DMS114 treated with DMSO at 0.1 percent for 48 hours (cell line): Measurements from ENCODE around the gene WIPF3.

Experiments used
- DNase-seq: peaks from one replicate; lab custom pipeline; 2025; ENCODE audit not compliant: unreplicated experiment; lab: John Stamatoyannopoulos, UW

The WIPF3 gene

DNA sequence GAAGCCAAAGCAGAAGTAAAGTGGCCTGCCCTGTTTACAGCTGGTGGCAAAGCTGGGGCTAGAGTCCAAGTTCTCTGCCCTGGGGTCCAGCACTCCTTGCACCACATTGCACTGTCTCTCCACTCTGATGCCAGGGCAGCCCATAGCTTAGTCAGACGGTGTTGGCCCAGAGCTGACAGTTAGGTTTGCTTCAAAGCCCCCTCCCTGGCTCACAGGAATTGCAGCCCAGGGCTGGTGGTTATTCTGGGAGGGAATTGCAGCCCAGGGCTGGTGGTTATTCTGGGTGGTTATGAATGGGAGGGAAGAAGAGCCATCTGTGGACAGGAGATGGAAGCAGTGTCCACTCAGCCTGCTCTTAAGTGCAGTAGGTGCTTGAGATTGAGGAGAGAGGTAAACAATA is 94.4 kb downstream of the WIPF3 start:
- DNase-seq, result no peak

DNA sequence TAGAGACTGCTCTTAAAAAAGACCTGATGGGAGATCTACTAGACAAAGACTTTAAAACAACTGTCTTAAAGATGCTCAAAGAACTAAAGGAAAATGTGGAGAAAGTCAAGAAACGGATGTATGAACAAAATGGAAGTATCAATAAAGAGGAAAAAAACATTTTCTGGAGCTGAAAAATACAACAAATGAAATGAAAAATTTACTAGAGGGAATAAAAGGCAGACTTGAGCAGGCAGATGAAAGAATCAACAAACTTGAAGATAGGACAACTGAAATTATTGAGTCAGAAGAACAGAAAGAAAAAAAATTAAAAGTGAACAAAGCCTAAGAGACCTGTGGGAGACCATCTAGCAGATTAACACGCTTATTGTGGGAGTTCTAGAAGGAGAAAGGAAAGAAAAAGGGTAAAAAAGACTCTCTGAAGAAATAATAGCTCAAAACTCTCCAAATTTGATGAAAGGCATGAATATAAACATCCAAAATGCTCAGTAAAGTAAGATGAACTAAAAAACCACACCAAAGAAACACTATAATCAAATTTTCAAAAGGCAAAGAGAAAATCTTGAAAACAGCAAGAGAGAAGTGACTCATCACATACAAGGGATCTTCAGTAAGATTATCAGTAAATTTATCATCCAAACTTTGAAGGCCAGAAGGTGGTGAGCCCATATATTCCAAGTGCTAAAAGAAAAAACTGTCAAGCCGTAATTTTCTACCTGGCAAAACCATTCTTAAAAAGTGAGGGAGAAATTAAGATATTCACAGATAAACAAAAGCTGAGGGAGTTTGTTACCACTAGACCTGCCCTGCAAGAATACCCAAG is 100.1 kb downstream of the WIPF3 start:
- no peak for DNase-seq

DNA sequence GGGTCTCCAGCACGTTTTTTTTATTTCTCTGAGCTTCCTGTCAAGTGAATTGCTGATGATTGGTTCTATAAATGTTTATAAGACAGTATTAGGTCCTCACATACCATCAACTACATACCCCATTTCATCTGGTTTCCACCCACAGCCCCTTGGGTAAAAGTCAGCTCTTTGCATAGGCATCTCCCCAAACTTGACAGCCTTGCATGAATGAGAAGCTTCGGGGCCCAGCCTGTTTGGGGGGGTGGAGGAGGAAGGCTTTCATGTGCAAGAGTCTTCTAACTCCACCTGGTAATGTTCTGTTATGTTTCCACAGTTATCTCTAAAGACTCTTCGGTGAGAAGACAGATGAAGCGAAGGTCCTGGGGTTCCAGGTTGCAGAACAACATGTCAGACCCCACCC is 107.9 kb downstream of the WIPF3 start:
- no peak for DNase-seq

DNA sequence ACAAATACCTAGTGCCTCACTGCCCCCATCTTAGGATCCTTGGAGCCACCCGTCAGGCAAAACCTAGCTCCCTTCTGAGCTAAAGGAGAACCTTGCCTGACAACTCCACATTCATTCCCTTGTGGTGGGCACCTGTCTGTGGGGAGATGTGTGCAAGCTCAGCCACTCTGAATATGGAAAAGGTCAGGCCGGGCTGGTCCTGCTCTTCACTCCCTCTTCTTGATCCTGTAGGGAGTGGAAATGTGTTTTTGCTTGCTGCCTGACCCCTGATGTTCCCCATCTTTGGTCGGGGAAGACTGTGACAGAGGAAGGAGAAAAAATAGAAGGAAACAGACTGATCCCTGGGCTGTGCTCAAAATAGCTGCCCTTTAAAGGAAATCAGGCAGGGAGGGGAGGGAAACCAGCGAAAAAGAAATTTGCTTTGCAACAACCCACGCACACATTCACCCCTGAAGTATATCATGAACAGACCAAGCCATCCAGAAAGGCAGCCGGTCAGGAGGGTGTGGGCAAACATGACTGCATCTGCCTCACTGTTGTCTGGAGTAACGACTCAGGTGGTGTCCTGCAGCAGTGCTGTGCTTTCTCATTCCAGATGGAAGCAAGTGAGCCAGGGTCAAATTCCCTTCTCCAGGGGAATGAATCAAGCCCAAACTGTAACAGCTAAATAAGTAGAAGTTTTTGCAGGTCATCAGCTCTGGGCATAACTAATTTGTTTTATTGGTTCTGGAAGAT is 109.3 kb downstream of the WIPF3 start:
- DNase-seq, result no peak

DNA sequence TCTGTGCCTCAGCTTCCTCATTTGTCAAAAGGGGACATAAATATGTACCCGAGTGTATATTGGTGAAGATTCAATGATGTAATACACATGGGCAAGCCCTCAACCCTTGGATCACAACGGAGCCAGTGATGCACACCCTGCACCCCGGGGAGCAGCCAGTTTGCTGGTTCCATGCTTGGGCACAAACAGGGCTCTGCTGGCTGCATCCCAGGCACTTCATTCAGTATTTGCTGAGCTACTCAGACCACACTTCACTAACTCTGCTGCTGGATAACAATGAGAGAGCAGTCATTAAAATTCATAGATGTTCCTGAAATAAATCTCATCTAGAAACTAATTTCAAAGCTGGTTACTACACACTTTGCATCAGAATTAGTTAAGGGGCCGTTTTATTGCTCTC is 111.3 kb downstream of the WIPF3 start:
- DNase-seq, result no peak

DNA sequence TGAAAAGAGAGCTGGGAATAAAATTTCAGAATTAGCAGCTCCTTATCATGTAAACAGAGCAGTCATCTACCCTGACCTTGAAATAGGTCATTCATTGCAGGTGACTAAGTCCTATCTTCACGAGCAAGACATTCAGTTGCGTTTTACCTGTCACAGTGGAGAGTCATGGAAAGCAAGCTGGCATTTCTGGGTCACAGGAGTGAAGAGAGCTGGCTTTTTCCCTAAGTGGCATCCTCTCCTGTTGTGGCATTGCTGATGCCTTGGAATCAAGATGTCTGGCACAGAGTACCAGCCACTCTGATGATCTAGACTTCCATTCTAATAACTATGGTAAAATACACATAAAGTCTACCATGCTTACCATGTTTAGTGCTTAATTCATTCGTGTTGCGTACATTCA is 112.5 kb downstream of the WIPF3 start:
- no peak for DNase-seq

DNA sequence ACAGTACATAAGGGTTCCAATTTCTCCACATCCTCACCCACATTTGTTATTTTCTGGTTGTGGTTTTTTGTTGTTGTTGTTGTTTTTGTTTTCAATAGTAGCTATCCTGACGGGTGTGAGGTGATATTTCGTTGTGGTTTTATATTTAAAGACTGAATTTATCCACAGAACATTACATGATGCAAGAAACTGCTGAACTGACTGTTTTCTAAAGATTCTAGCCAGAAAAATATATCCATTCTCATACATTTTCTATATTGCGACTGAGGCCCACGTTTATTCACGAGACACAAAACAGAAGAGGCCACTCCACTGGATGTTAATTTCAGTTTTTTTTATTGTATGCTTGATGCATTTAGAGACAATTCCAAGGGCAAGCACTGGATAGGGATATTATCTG is 113.5 kb downstream of the WIPF3 start:
- DNase-seq, result no peak

DNA sequence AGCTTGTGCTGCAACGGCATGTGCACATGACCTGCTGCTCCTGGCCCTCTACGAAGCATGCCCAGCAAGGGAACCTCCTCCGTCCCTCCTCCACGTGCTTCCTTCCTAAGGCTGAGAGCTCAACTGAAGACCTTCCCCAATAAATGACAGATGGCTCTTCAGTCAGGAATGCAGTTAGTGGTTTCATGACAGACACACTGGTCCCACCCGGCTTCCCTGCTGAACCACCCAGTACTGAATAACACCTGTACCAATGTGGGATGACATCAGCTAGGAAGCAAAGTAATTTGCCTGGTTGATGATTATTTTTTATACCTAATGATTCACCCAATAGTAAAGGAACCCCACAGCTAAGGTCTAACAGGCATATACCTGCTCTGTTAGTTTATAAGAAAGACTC is 114.2 kb downstream of the WIPF3 start:
- DNase-seq, result no peak

DNA sequence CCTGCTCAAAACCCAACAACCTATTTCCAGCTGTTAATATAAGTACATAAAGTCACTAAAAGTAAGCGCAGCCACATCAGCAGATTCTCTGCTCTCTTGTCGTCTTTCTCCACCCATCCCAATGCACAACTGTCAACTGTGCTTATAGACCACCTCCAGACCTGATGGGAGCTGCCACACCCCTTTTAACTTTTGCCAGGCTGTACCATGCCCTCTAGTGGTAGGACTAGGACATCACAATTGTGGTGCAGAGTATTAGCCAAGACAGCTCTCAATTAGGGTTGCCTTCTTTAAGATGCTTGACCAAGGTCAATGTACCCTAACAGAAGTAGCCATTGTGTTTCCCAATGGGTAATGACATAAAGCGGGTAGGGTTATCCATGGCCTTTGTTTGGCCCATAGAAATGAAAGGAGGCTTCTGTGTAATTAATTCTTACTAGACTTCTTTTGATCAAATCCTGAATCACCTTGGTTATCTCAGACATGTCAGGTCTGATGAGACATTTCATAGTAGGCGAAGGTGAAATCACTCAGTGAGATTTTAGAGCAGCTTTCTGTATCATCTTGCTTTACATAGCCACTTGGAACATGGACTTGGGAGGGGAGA is 115.2 kb downstream of the WIPF3 start:
- peak; percentile 70 for DNase-seq

DNA sequence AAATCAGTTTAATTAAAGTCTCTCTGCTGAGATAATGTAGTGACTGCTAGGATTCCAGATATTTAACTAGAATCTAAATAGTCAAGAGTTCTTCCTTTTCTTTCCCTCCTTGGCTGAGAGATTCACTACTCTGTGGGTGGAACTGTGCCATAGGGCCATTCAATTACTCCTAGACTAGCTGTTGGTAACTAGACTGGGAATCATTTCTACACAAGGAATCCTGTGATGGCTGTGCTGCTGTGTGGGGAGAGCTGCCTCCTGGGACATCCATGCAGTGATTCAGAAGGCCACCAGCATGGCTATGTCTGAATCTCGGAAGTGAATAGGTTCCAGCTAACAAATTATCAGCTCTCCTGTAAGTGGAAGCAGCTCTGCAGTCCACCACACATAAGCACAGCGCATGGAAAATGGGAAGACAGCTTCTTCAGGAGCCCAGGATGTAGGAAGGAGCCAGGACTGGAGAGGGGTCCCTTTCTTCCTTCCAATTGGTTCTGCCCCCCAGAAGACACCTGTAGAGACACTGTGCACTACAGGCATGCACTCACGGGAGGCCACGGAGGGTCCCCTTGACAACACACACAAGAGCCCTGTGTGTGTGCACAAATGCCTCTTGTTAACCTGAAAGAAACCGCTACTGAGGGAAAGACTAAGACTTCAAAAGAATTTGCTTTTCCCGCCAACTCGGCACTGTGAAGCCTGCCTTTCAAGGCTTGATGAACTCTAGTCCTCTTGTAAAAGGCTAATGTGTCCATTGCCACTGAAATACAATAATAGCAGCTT is 116.8 kb downstream of the WIPF3 start:
- DNase-seq, result no peak

DNA sequence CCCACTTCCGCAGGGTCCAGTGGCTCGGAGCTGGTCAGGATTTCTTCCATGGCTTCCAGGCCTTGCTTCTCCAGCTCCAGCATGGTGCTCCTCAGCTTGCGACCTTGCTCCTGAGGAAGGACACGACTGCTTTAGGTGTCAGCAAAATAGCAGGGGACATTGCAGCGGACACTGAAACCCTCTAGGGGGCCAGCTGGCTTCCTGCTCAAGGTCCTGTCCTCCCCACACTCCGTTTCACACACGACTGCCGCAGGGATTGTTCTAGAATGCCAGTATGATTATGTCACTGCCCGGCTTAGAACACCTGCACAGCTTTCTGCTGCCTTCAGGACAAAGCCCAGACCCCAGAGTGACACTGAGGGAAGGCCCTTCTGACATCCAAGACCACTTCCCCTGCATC is 117.7 kb downstream of the WIPF3 start:
- DNase-seq, result no peak

DNA sequence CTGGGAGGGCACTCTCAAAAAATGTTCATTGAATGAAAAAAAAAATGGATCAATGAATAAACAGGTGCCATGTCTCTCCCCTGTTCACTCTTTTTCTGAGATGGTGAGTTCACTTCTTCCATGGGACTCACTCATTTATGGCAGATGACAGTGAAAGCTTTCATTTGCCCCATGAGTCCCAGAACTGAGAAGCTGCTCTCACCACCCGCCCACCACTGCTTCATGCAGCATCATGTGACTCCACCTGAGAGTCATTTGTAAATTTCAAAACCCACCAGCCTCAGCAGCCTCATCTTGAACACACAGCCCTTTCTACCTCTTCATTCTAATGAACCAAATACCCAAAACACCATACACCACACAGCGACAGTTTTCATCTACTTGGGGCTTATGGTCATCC is 118.4 kb downstream of the WIPF3 start:
- no peak for DNase-seq

DNA sequence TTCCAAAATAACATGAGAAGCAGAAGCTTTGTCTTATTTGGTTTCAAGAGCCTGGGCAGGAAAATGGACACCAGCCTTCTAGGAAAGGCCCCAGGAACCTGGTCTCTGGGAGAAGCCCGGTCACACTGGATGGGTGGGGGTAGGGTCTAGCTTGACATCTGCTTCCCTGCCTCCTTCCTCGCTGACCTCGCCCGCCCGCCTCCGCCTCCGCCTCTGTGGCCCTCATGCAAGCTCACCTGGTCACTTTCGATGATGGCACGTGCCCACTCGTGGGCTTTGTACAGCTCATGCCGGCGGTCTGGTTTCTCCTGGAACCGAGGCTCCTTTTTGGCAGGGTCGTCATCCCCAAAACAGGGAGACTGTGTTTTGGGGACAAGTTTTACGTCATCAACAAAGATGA is 119.9 kb downstream of the WIPF3 start:
- DNase-seq, result no peak

DNA sequence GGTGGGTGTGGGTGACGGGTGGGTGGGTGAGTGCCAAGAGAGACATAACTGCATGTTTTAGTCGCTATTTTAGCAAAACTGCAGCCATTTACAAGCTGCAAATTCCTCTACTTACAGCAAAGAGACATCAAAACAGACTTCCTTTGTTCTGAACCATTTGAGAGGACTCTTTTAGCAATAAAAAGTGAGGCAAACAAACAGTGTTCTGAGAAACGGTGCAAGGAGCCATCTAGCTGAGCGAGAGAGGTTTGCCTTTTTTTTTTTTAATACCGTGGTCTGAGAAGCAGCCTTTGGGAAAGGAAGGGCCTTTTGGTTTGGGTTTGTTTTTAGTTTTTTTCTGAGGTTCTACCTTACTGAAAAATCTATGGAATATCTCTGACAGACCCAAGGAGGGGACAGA is 120.4 kb downstream of the WIPF3 start:
- DNase-seq, result no peak

DNA sequence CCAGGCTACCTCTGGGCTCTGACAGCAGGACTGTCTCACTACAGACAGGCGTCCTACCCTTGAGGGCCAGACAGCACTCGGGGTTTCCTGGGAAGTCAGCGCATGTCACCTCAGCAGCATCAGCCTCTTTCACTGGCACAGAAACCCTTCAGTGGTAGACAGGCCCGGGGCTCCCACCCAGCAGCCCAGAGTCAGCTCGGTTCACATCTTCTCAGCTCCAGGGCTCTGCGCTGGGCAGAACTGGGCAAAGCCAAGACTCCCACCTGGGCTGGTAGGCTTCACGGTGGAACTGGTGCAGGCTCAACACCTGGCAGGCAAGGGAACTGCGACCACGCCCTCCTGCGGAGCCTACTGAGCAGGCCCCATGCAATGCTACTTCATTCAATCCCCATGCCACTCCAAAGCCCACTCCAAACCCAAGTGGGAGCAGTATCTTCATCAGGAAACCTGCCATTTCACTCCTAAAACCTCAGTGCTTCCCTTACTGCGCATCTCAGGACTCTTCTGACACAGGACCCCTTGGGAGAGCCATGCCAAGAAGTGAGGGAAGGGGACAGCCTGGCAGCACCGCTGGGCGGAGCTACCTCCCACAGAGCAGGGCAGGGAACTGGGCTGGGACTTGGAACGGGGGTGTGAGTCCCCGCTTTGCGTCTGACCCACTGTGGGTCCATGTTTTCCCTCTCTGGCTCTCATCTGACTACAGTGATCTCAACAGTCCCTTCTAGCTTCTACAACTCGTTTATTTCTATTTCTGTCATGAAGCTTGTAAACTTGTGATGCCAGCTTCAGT is 122.9 kb downstream of the WIPF3 start:
- no peak for DNase-seq

DNA sequence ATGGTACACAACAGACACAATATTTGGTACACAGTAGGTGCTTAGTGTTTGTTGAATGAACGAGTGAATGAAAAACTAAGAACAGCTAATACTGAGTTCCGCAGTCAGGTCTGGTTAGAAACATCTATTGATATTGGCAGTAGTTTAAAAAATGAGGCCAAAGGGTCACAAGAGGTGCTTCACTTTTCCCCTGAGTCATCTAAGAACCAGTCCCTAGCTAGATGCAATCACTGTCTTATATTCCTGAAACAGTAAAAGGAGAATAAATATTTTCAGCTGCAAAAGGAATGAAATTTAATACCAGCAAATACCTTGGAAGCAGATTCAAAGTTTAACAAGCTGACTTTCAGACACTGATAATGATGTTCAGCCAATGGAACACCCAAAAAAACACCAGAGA is 128.8 kb downstream of the WIPF3 start:
- no peak for DNase-seq

DNA sequence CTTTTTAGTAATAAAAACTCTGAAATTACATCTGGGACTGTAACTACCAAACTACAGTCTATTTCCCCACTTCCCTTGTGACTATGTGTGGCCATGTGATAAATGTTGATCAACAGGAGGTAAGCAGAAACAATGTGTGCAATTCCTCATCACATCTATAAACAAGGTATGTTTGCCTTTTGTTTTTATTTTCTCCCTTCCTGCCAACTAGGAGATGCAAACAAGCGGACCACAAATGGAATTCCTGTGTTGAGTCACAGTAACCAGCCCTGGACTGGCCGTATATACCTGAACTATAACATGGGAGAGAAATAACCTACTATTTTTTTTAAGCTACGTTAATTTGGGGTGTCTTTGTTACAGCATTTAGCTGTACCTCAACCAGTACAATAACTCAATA is 130.8 kb downstream of the WIPF3 start:
- no peak for DNase-seq

DNA sequence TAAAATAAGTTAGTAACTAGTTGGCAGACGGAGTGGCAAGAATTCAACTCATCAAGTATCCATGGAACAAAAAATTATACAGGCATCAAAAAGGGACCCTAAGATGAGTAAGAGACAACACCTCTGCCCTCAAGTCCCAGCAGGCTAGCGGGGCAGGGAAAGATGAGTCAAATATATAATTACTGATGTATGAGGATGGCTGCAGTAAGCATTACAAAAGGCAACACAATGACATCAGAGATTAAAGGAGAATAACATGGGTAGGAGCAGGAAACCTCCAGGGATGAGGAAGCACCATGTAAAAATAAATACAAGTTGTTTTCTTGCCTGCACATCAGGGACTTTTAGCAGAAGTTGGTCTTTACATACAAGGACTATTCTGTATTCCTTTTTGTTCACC is 133.9 kb downstream of the WIPF3 start:
- no peak for DNase-seq

DNA sequence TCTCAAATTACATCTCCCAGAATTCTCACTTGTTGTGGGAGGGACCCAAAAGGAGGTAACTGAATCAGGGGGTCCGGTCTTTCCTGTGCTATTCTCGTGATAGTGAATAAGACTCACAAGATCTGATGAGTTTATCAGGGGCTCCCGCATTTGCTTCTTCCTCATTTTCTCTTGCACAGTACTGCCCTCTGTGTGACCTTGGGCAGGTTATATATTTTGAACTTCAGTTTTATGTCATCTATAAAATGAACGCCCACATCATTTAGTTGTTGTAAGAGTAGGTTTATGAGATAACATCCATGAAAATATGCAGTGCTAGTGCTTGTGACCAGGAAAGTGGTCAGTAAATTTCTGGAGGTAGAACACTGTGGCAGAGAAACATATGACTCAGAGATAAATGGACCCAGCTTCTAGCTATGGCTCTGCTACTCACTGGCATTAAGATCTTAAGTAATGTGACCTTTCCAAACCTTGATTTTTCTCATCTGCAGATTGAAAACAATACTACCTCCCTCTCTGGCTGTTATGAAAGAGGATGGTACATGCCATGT is 139.0 kb downstream of the WIPF3 start:
- DNase-seq, result no peak

DNA sequence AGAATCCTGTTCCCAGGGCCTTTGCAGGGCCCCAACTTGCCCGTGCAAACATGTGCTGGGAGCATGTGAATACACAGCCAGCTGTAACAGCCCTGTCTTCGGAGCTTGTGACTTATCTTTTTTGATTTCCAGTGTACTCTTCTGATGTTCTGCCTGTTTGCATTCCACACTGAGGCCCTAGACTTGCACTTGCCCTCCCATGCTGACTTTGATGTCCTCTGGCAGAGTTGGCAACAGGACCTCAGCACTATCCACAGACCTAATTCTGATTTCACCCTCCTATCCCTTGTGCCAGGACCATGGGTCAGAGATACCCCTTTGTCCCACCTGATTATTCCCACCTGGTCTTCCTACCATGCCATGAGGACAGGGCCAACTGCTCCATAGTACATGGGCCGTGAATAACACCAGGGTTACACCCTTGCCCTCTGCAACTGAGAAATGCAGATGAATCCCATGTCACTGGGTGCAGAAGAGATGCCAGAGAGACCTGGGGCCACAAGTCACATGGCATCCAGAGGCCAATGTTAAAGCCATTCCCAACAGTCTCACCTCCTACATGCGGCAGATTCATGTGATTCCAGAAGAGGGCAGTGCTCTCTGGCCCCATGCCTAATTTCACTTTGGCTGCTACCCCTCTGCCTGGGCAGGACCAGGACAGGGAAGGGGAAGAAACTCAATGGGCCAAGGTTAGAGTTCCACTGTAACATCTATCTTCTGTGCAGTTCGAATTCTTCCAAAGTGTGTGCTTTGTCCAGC is 140.3 kb downstream of the WIPF3 start:
- DNase-seq, result no peak
